ENCODE results near the gene AMZ1. TPM values are rescaled to one million over a fixed set of nuclear protein-coding genes. Genes with fewer than 3 reads are reported as not detected.

The AMZ1 gene
- total and polyA plus RNA-seq, 2 experiments from 2014 or later: 1.4 TPM; not detected in 1

GRCh38 chr7:2651847-2652735 lies 35.9 kb upstream of the AMZ1 start:
- WGBS (ENCODE audit: low lambda C conversion rate, missing lambda C conversion rate): 95% methylated on average over 28 of the region's 28 CpGs
- H3K79me2 ChIP-seq: no peaks in the 10 kb centered on the region
- H3K4me1 ChIP-seq (ENCODE audit: insufficient read depth): no peaks in the 10 kb centered on the region
- H3K27ac ChIP-seq: no peak overlapping the region
- no peak overlapping the region for H3K4me3 ChIP-seq
- no peaks in the 10 kb centered on the region for H3K27me3 ChIP-seq
- no peak for DNase-seq (ENCODE audit: low spot score)
- no peaks in the 10 kb centered on the region for H3K9me2 ChIP-seq (replicated peaks; ENCODE audit: insufficient read depth)
- H3K4me2 ChIP-seq: no peak overlapping the region
- no peaks in the 10 kb centered on the region for H3K9me3 ChIP-seq (ENCODE audit: low read depth)
- H3K36me3 ChIP-seq (replicated peaks; ENCODE audit: insufficient read depth, low read depth): no peaks in the 10 kb centered on the region
- no peak for TF ChIP-seq EZH2 (IDR thresholded peaks at IDR 0.05; ENCODE audit: borderline replicate concordance)
- TF ChIP-seq CTCF (IDR thresholded peaks at IDR 0.05; ENCODE audit: poor library complexity): no peak
- TF ChIP-seq EZH2phosphoT487 (IDR thresholded peaks at IDR 0.05; ENCODE audit: low read depth, severe bottlenecking, unreplicated experiment): no peak
- H2AFZ ChIP-seq: no peak overlapping the region
- peaks cover 4% of the 10 kb centered on the region for H4K20me1 ChIP-seq (ENCODE audit: insufficient read depth, poor library complexity, severe bottlenecking)

GRCh38 chr7:2652736-2653060 lies 35.3 kb upstream of the AMZ1 start:
- Histone ChIP-seq H3K27ac (no peak overlapping the region), H3K9me3 (ENCODE audit: low read depth) (no peaks in the 10 kb centered on the region), H3K79me2 (no peaks in the 10 kb centered on the region), H3K27me3 (no peaks in the 10 kb centered on the region), H3K4me2 (no peak overlapping the region), H3K4me1 (ENCODE audit: insufficient read depth) (no peaks in the 10 kb centered on the region), H3K4me3 (no peak overlapping the region), H2AFZ (no peak overlapping the region), H3K36me3 (replicated peaks; ENCODE audit: insufficient read depth, low read depth) (no peaks in the 10 kb centered on the region), H3K9me2 (replicated peaks; ENCODE audit: insufficient read depth) (no peaks in the 10 kb centered on the region), H4K20me1 (ENCODE audit: insufficient read depth, poor library complexity, severe bottlenecking) (peaks cover 4% of the 10 kb centered on the region)
- TF ChIP-seq CTCF (IDR thresholded peaks at IDR 0.05; ENCODE audit: poor library complexity): no peak
- no peak for DNase-seq (ENCODE audit: low spot score)
- WGBS (ENCODE audit: low lambda C conversion rate, missing lambda C conversion rate): 97% methylated on average over 12 of the region's 12 CpGs

DNA sequence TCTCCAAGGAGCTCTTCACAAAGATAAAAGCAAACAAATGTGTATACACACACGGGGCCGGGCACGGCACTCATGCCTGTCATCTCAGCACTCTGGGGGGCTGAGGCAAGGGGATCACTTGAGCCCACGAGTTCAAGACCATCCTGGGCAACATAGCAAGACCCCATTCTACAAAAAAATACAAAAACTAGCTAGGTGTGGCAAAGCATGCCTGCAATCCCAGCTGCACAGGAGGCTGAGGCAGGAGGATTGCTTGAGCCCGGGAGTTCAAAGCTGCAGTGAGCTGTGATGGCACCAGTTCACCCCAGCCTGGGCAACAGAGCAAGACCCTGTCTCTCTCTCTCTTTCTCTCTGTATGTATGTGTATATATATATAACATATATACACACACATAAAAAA lies 33.9 kb upstream of the AMZ1 start:
- Histone ChIP-seq H3K27ac (no peak overlapping the region), H2AFZ (no peak overlapping the region), H3K9me2 (replicated peaks; ENCODE audit: insufficient read depth) (no peaks in the 10 kb centered on the region), H4K20me1 (ENCODE audit: insufficient read depth, poor library complexity, severe bottlenecking) (no peaks in the 10 kb centered on the region), H3K4me3 (no peak overlapping the region), H3K9me3 (ENCODE audit: low read depth) (no peaks in the 10 kb centered on the region), H3K4me1 (ENCODE audit: insufficient read depth) (no peaks in the 10 kb centered on the region), H3K36me3 (replicated peaks; ENCODE audit: insufficient read depth, low read depth) (no peaks in the 10 kb centered on the region), H3K4me2 (no peak overlapping the region), H3K79me2 (no peaks in the 10 kb centered on the region), H3K27me3 (no peaks in the 10 kb centered on the region)
- 77% methylated on average over 5 of the region's 5 CpGs for WGBS (ENCODE audit: low lambda C conversion rate, missing lambda C conversion rate)
- TF ChIP-seq EZH2phosphoT487 (IDR thresholded peaks at IDR 0.05; ENCODE audit: low read depth, severe bottlenecking, unreplicated experiment): no peak
- no peak for TF ChIP-seq EZH2 (IDR thresholded peaks at IDR 0.05; ENCODE audit: borderline replicate concordance)
- TF ChIP-seq CTCF (IDR thresholded peaks at IDR 0.05; ENCODE audit: poor library complexity): no peak
- no peak for DNase-seq (ENCODE audit: low spot score)

Data from hepatocyte (in vitro differentiated cells).